HL-60 (cell line): ENCODE data around the gene AJUBA.

Source experiments
- DNase-seq, 2 experiments: peaks; one replicate each; pipeline ENCODE4 v3.0.0-alpha.2; 2010 to 2020; ENCODE audit warnings: low read depth in 1 of 2, low spot score in 1 of 2
- H3K27ac ChIP-seq: fragments of 250-450 bp; sonication (Bioruptor Pico); replicated peaks from 2 replicates; pipeline ENCODE4 v1.5.1; 2020; ENCODE audit warnings: mild to moderate bottlenecking, moderate library complexity
- H3K27me3 ChIP-seq: fragments of 250-450 bp; sonication (Bioruptor Pico); 2 replicates; pipeline ENCODE4 v1.5.1; 2021; ENCODE audit warnings: mild to moderate bottlenecking, moderate library complexity; ENCODE audit not compliant: insufficient read depth, poor library complexity, severe bottlenecking
- H3K4me3 ChIP-seq: replicated peaks from 2 replicates; pipeline ENCODE4 v1.5.1; 2011; ENCODE audit warnings: mild to moderate bottlenecking, control low read depth, low read length; ENCODE audit not compliant: insufficient read depth
- CTCF ChIP-seq: IDR thresholded peaks from one replicate; pipeline ENCODE4 v1.5.1; 2011; ENCODE audit warnings: low read length, control low read depth, inconsistent platforms; ENCODE audit not compliant: insufficient read depth
- GABPA ChIP-seq: IDR thresholded peaks from 2 replicates; pipeline ENCODE4 v1.6.1; 2012; ENCODE audit warnings: low read depth
- POLR2AphosphoS5 ChIP-seq: IDR thresholded peaks from 2 replicates; pipeline ENCODE4 v1.6.1; 2012; ENCODE audit warnings: low read depth
- SPI1 ChIP-seq: IDR thresholded peaks from 2 replicates; pipeline ENCODE4 v1.6.1; 2012; ENCODE audit warnings: low read depth, mild to moderate bottlenecking, borderline replicate concordance
- TF ChIP-seq, protein P1 (sequence below): IDR thresholded peaks from 2 replicates; pipeline ENCODE4 v1.6.1; 2012; ENCODE audit warnings: low read depth; ENCODE audit not compliant: insufficient replicate concordance

The AJUBA gene

DNA sequence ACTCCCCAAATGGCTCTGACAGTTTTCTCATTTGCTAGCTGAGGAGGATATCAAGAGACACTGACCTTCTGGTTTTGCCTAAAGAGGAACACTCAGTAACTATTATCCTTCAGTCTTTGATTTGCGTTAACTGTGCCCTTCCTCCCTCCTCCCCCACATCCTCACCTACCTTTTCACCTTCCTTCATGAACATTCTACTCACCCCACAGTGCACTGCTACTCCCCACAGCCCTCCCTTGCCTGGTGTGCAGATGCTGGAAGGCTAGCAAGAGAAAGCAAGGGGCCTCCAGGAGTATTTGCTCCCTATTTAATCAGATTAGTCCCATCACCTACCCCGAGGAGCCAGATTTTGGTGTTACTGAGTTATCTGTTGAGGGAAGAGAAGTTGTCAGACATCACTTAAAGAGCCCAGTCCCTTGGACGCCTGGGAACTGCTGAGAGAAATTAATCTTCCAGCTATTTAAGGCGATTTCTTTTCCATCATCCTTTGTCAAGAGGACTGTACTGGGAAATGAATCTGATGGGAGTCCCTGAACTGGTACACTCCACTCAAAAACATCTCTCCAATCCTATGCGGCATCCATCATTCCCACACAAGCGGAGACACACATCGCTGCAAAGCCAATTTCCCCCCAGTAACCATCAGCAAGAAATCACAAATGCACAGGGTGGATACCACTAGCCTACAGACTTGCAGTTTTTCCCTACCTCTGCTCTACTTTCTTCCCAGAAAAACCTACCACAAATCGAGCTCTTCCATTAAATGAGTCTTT lies 40.9 kb upstream of the AJUBA start:
- Histone ChIP-seq H3K4me3 (no peak overlapping the region), H3K27ac (no peak overlapping the region), H3K27me3 (no peaks in the 10 kb centered on the region)
- TF ChIP-seq POLR2AphosphoS5 (no peak), CTCF (no peak), GABPA (no peak), SPI1 (no peak)
- TF ChIP-seq, protein P1, sequence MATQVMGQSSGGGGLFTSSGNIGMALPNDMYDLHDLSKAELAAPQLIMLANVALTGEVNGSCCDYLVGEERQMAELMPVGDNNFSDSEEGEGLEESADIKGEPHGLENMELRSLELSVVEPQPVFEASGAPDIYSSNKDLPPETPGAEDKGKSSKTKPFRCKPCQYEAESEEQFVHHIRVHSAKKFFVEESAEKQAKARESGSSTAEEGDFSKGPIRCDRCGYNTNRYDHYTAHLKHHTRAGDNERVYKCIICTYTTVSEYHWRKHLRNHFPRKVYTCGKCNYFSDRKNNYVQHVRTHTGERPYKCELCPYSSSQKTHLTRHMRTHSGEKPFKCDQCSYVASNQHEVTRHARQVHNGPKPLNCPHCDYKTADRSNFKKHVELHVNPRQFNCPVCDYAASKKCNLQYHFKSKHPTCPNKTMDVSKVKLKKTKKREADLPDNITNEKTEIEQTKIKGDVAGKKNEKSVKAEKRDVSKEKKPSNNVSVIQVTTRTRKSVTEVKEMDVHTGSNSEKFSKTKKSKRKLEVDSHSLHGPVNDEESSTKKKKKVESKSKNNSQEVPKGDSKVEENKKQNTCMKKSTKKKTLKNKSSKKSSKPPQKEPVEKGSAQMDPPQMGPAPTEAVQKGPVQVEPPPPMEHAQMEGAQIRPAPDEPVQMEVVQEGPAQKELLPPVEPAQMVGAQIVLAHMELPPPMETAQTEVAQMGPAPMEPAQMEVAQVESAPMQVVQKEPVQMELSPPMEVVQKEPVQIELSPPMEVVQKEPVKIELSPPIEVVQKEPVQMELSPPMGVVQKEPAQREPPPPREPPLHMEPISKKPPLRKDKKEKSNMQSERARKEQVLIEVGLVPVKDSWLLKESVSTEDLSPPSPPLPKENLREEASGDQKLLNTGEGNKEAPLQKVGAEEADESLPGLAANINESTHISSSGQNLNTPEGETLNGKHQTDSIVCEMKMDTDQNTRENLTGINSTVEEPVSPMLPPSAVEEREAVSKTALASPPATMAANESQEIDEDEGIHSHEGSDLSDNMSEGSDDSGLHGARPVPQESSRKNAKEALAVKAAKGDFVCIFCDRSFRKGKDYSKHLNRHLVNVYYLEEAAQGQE: no peak
- no peak for DNase-seq

DNA sequence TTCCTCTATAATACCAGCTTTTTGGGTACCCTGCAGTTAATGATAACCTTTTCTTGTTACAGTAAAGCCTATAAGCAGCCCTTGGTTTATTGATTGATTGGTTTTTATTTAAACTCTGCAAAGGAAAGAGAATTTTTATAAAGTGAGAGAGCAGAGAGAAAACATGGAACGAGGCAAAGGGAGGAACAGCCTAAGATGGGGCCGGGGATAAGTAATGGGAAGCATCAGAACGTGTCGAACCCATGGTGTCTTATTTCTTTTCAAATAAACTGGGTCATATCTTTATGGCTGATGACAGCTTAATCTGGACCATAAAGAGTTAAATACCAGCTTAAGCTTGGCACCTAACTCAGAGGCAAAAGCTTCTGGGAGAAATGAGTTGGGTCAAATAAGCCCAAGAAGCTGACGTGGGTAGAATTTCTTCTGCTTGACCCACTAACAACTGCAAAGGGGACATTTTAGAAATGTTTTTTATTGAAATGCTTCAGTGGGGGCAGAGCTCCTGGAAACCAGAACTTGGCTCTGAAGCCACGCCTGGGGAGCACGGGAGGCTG lies 39.6 kb upstream of the AJUBA start:
- TF ChIP-seq GABPA (no peak), SPI1 (no peak), POLR2AphosphoS5 (no peak), CTCF (no peak)
- TF ChIP-seq, protein P1: no peak
- no peak for DNase-seq
- H3K27ac ChIP-seq: no peak overlapping the region
- no peaks in the 10 kb centered on the region for H3K27me3 ChIP-seq
- no peak overlapping the region for H3K4me3 ChIP-seq

- DNase-seq: no peak
- H3K27me3 ChIP-seq: no peaks in the 10 kb centered on the region
- TF ChIP-seq POLR2AphosphoS5 (no peak), GABPA (no peak), CTCF (no peak), SPI1 (no peak)
- TF ChIP-seq, protein P1: no peak
- no peak overlapping the region for H3K4me3 ChIP-seq
- no peak overlapping the region for H3K27ac ChIP-seq
These were observed 39.1 kb upstream of the AJUBA start for GRCh38 chr14:23021434-23021833.
